Stimulated activated CD4-positive, alpha-beta T cell treated with anti-CD3 and anti-CD28 coated beads, Interleukin-1b, Interleukin-23, amount 100 ng/mL, for 48 hours (primary cell): ENCODE results near the gene RRP15.
"Not testable (repeated sequence)": the region's sequence is repeated elsewhere in the genome, so short reads cannot be mapped to it uniquely, and the experiment has no call there.

Experiments used
- DNase-seq: peaks from one replicate; pipeline ENCODE4 v3.0.0-alpha.2; 2020

The RRP15 gene

DNA sequence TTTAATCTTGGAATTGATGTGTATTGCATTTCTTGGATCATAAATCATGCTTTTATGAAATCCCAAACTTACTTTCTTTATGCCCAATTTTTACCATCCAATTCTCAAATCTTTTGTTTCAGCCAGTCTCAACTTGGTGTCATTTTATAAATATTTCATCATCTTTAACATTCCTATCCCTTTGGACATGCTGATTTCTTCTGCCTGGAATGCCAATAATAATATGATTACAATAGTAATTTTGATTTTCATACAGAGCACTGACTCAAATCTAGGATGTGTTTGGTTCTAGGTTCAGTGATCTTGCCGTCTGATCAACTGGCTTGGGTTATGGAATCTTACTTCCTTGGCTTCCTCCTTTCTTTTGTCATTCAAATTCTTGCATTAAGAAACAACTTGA lies 12.8 kb downstream of the RRP15 start:
- DNase-seq = no peak

DNA sequence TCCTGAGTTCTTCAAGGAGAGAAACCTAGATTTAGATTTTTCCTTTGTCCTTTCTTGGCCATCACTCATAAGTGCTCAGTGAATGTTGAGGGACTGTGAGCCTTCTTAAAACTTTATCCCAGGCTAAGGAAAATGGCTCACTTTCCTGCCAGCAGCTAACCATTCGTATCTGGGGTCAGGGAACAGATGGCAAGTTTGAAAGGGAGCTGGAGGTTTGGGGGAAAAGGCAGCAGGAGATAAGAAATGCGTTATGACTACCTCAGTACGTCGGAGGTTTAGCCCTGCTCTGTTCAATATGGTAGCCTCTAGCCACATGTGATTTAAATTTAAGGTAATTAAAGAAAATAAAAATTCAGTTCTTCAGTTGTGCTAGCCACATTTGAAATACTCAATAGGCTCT lies 13.3 kb downstream of the RRP15 start:
- DNase-seq = no peak

DNA sequence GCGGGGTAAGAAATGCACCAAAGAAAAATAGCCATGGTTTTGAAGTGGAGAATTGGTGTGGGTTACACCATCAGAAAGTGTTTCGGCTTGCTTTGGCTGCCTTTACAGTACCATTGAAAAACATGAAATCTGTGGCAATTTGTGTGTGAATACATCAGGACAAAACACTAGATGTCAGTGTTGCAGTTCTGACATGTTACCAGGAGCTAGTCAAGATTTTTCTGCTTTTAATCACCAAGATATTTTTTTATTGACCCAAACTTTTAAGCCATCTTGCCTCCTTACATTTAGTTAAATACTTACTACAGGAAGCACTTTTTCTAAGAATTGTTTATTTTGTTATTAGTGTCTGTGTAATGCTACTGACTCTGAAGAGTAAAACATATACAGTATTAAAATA lies 14.3 kb downstream of the RRP15 start:
- DNase-seq = no peak

DNA sequence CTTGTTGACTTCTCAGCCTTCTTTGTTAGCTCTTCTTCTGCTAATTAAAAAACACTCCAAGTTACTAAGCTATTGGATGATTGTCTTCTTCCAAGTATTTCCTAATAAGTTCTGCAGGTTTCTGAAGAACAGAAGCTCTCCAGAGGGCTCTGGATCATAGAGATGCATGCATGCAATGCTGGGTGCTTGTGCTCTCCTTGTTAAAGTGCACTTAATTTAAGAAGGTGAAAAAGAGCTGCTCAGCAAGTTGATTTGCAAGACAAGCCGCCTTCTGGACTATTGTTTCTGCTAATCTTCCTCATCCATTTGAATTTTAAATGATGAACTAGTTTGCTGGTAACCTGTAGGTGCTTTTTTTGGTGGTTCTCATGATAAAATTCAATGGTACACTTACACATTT lies 16.1 kb downstream of the RRP15 start:
- DNase-seq = no peak

DNA sequence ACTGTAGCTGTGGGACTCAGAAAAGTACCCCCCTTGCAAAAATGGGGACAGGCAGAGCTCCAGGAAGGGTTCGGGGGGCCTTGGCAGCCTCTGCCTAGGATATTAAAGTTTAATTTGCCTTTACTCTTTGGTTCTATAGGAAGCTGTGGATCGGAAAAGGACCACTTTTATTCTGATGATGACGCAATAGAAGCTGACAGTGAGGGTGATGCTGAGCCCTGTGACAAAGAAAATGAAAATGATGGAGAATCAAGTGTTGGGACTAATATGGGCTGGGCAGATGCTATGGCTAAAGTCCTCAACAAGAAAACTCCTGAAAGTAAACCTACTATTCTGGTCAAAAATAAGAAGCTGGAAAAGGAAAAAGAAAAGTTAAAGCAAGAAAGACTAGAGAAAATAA lies 17.1 kb downstream of the RRP15 start:
- no peak for DNase-seq

DNA sequence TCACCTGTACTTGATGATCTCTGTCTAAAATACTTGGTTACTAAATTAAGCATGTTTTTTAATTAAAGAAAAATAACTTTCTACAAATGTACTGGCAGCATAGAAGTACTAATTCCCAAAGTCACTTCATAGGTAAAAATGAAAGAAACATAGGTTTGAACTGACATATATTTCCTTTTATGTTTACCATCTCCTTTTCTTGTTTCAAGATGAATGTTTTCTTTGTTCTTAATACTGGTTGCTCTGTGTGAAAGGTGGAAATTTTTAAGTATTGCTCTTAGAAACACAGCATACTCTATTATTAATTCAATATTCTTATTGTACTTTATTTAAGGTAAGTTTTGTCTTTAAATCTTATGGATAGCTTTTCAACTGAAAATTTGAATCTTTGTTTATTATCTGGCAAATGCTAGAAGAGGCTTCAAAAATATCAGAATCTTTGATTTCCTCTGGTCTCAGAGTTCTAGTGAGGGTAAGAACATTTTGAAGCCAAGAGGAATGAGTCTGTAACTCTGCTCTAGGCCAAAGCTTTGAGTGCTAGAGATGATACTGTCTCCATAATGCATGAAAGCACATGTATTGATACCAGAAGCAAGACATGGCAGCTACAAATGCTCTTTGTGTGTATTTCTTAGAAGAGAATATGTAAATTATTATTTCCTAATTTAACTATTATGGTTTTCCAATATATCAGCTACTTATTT lies 18.2 kb downstream of the RRP15 start:
- no peak for DNase-seq

DNA sequence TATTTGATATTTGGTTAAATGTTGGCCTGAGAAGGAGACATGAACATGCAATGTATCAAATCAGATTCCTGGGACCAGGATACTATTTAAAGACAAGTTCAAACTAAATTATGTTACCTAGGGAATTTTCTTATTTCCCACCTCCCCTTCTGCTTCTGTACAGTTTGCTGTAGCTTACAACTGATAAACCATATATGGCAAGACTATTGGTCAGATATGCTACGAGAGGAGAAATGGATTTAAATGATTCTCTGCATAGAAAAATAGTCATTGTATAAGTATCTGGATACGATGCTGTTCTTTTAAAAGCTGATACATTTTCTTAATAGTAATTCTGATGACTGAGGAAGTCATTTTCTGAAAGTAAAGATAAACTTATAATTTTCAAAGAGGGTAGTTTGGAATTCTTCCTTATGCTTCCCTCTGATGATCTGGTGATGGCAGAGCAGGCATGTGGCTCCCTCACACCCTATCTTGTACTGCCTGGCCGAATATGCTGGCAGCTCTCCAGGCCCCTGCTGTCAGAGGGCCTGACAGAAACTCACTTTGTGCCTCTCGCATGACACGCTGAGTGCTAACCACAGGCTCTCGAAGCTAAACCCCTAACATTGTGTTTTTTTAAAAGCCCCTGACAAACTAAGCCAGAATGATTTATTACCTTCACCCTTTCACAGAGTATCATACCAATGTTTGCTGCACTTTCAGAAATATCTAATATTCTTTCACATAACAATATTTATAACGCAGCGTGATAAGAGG lies 19.4 kb downstream of the RRP15 start:
- no peak for DNase-seq

DNA sequence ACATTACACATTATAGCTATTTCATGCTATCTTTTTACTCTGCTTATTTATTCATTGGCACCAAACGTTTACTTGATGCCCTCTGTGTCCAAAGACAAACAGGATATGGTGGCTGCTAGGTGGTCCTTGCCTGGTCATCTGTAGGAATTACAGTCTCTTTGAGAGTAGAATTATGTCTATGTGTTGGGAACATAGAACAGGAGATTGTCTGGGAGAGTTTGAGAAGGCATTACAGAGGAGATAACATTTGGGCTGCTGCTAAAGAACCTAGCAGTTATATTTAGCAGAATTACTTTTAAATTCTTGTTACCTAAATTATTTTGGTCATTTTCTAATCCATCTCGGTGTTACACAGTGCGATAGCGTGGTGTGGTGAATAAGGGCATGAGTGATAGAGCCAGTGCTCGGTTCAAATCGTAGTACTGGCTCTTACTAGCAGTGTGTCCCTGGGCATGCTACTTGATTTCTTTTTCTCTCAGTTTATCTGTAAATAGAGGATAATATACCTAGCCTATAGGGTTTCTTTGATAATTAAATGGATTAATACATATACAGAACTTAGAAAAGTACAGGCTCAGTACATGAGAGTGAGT lies 20.5 kb downstream of the RRP15 start:
- no peak for DNase-seq

DNA sequence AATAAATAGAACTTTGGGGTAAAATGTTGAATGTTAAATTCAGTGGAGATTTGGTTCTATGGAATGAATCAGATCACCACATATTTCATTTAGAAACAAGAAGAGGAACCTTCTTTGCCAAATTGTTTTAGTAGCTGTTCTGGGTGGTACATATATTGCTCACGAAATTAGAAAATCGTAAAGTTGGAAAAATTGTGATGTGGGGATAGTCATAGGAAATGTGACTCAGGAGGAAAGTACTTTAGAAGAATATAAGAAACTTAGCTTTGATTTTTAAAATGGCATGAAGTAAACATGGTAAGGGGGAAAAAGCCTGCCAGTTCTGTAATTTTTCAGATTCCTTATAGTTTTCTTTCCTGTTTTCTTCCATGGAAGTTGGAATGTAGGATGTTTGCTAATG lies 27.4 kb downstream of the RRP15 start:
- DNase-seq = no peak

DNA sequence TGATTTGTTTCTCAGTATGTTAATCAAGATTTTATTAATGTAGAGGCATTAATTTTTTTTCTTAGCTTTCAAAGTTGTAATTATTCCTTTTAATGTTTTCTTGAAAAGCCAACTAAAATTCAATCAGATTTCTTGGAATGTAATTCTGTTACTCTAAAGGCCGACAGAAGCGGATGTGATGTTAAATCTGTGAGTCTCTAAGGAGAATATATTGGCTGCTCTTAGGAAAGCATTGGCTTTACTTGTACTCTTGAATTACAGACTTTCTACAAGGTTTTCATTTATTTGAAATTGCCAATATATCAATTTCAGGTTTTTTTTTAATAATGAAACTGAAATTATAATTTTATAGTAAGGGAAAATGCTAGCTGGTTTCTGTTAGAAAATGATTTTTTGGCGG lies 29.2 kb downstream of the RRP15 start:
- no peak for DNase-seq

DNA sequence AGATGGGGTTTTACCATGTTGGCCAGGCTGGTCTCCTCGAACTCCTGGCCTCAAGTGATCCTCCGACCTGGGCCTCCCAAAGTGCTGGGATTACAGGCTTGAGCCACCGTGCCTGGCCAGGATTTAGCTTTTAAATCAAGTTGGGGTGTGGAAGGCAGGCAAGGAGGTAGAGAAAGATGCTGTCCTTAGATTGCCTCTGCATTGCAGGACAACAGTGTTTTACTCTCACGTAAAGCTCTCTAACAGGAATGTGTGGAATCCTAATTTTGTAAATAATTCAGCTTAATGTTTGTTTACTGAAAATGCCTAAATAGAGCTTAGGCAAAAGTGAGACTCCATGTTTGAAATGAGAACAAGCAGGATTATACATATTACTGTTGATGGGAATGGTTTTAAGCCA lies 30.5 kb downstream of the RRP15 start:
- DNase-seq = no peak

DNA sequence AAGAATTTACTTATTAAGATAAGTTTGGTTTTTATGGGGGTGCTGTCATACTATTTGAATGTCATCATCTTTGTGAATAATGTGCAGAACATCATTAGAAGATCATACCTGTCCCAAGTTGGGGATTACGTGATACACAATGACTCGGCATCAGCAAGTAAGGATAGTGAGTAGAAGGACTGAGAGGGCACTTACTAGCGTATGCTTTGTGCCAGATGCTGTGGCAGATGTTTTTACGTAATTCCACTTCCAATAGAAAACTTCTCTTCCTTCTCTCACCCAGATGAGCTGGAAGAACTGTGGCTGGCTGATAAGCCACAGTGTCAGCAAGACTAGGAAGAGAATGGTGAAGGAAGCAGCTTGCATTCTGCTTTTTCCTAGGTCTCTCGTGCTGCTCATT lies 32.0 kb downstream of the RRP15 start:
- no peak for DNase-seq

DNA sequence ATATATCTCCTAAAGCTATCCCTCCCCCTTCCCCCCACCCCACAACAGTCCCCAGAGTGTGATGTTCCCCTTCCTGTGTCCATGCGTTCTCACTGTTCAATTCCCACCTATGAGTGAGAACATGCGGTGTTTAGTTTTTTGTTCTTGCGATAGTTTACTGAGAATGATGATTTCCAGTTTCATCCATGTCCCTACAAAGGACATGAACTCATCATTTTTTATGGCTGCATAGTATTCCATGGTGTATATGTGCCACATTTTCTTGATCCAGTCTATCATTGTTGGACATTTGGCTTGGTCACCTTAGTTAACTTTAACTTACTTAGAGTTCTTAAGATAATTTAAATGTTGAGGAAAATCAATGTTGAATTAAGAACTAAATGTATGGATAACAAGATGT lies 35.1 kb downstream of the RRP15 start:
- DNase-seq = not testable (repeated sequence)

DNA sequence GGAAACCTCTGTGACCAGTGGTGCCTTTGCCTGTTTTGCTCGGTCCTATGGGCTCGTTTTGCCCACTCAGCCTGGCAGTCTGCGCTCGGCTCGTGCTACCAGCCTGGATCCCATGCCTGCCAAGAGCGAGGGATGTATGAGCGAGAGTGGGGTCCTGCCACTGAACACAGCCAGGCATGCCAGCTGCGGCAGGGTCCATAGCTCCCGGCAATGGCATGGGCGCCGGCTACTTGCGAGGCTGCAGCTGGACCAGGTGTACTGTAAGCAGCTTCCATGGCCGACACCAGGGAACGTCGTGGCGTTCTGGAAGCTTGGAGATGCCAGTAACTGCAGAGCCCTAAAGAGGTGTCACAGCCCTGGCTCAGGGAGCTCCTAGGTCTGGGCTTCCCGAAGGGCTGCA lies 37.7 kb downstream of the RRP15 start:
- no peak for DNase-seq

DNA sequence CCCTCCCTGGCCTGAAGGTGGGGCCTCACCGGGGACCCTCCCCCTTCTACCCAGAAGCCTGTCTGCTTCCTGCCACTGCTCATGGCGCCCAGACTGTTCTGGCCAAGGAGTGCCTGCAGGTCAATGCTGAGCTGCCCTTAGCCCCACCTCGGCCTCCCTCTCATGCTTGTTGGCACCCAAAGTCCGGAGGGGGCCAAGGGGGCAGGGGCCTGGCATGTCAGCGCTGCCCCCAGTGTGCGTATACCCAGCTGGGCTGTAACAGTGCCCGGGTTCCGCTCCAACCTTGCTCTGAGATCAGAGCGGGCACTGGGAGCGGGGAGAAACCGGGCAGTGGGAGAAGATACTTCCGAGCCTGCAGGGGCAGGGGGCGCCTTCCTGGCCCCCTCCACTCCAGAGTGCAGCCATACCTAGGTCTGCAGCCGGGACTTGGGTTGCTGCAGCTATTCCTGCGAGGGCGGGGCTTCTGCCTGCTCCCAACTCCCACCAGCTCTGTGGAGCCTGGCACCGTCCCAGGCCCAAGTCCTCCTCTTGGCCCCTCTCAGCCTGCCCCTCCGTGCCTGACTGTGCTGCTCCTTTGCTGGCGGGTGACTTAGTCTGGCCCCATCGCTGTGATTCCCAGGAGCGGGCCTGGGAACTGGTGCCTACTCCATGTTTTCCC lies 38.6 kb downstream of the RRP15 start:
- no peak for DNase-seq

DNA sequence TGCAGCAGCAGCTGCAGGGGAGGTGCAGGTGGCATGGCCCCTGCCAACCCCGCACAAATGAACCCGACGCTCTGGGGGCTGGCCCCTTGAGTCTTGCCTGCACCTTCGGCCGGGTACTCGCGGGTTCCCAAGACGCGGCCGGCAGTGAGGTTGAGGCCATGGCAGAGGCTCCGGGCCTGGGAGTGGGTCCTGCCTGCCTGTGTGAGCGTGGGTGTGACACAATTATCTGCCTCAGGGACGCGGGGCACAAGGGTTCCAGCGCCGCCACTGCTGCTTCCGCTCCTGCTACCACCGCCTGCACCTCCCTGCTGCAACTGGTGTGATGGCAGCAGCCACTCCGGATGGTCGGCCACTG lies 39.1 kb downstream of the RRP15 start:
- no peak for DNase-seq

DNA sequence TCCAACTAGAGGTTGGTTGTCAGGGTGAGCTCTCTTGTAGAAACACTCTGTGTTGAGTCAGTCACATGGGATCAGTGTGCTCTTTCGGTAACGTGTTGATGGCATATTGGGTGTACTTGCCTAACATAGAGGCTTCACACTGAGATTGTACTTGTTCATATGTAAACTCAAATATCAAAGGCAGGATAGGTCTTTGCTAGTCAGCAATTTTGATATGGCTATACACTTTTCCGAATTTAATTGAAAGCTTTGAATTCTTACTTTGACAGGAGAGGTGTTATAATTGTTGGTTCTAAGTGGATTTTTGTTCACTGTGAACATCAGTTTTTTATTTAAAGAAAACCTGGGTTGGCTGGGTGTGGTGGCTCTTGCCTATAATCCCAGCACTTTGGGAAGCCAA lies 43.7 kb downstream of the RRP15 start:
- DNase-seq = no peak

DNA sequence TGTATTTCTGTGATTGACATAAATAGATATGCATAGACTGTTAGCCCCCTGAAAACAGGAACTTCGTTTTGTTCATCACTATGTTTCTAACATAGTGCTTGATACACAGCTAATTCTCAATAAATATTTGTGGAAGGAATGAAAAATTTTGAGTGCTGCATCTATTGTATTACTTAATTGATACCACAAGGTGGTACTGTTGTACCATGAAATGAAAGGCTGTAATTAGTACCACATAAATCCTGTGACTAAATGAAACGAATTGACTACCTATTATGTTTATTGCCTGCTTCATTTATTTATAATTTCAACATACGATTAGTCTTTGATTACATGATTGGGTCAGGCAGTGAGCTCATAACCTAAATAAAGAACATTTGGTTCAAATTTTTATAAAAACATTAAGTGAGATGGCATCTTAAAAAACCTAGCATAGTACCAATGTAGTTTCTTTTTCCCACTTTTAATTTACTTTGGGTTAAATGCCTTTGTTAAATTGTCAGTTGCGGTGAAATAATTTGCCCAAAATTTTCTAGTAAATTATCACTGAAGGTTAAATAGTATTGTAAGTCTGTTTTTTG lies 45.0 kb downstream of the RRP15 start:
- no peak for DNase-seq

DNA sequence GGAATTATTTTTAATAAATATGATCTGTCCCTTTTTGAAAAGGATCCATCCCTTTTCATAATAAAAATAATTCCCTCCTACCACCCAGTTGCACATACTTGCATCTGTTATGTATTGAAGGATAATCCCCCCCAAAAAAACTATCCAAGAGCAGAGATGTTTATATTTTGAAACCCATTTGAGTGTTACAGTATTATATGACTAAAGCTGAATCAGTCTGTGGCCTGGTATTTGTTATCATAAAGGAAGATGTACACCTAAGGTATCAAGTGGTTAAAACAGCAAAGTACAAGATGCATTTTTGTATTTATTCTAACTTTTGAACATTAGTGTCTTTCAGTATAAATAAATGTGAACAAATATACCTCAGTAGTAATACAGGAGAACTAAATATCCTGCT lies 47.3 kb downstream of the RRP15 start:
- DNase-seq = no peak

DNA sequence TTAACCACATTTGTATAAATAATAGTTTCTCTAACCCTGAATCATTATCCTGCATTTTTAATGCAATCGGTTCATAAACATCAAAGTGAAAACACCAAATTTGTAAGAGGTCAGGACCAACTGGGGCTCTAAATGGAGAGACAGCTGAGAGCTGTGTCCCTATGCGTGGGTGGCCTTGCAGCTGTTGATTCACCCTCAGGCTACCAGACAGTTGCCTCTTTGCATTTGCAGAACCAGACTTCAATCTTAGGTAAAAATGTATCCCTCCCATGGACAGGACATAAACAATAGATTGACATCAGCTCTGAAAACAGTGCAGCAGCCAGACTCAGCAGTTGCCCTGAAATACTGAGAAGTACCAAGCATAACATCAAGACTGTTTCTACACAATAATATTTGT lies 51.2 kb downstream of the RRP15 start:
- no peak for DNase-seq

DNA sequence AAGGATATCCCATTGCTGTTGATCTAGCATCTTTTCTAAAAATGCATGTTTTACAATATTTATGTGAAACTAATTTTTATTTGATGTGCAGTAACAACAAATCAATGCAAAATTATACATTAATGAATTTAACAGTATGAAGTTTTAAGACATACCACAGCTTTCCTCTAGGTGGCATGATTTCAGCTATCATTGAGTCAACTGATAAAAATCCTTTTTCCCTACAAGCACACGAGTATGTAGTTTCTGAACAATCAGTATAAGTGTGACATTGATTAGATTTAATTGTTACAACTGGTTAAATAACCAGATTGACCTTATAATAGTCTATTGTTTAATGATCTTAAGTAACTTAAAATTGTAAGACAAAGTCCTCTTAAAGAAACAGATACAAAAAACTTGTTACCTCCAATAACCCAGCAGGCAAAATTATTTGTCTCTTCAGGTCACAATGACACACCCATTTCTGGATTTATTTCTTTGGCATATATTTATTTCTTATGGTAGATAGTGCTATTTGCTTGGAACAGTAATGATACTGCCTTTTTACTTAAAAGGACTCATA lies 54.3 kb downstream of the RRP15 start:
- DNase-seq = no peak

DNA sequence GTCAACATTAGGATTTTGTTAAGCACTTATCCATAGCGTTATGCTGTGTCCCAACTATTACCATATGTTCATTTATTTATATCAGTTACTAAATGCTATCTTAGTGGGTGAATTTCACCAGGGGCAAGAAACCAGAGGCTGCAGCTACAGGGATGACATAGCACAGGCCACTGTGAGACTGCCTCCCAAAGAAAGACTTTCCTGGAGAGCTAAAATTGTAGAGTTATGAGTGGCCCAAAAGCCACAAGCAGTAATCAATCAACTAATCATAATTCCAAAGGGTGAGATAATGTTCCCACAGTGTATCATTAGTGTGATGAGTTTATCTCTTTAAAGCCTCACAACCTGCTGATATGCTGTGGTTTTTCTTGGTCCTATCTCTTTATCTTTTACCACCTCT lies 56.2 kb downstream of the RRP15 start:
- DNase-seq = no peak

DNA sequence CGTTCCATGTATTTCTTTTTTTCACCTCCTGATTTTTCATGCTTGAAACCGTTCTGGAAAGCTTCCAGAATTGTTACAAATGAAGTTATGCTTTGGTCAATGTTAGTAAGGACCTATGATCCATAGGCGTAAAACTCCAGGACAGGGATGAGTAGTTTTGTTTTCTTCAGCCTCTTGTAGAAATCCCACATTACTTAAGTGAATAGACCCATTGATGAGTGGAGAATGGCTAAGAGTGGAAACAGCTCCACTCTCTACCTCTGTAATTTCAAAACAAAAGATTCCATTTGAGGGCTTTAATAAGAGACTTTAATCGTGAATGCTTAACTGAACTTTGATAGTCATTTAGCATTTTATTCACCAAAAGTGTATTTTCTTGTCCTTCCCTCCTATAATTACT lies 57.0 kb downstream of the RRP15 start:
- DNase-seq = no peak
